ENCODE data around the gene ZNF837. TPM values are rescaled to one million over a fixed set of nuclear protein-coding genes. Genes with fewer than 3 reads are reported as not detected.

The ZNF837 gene
- 1.6 and 2.7 TPM in 2 replicates for total RNA-seq

GRCh38 chr19:58380662-58381459 lies at the start of gene ZNF837:
TSS of gene ZNF837 (minus strand) at chr19:58381030. CDS start at chr19:58369332, 11,698 bp downstream.

GRCh38 chr19:58408152-58409009 lies 27.6 kb upstream of the ZNF837 start, which contains the start of gene ZNF584:
TSS of gene ZNF584 (plus strand) at chr19:58408649. CDS start at chr19:58409148, 499 bp downstream.

GRCh38 chr19:58395220-58395978 lies 14.6 kb upstream of the ZNF837 start, which contains the start of gene RNF225:
TSS of gene RNF225 (plus strand) at chr19:58395656. CDS start at chr19:58396090, 434 bp downstream.

GRCh38 chr19:58386576-58387337 lies 5.9 kb upstream of the ZNF837 start, which contains the start of gene RPS5:
TSS of gene RPS5 (plus strand) at chr19:58387269. CDS start at chr19:58388138, 869 bp downstream.

GRCh38 chr19:58362272-58362994 lies 18.4 kb downstream of the ZNF837 start, which contains the start of gene ZNF497:
TSS of gene ZNF497 (minus strand) at chr19:58362751. CDS start at chr19:58357635, 5,116 bp downstream.

GRCh38 chr19:58352760-58353671 lies 27.8 kb downstream of the ZNF837 start, which contains the start of gene A1BG:
TSS of gene A1BG (minus strand) at chr19:58353492. CDS start at chr19:58353437, 55 bp downstream.

GRCh38 chr19:58326914-58327726 lies 53.7 kb downstream of the ZNF837 start, which contains the start of gene ZSCAN22:
TSS of gene ZSCAN22 (plus strand) at chr19:58326994. CDS start at chr19:58334803, 7,809 bp downstream.

Other genes with a start within 250 kb of the ZNF837 start
- 17.1 and 21.4 TPM in 2 replicates for gene ZNF329, start 230.2 kb downstream of the ZNF837 start, total RNA-seq
- gene ZNF274, start 198.0 kb downstream of the ZNF837 start, total RNA-seq: 41.7 and 43.9 TPM in 2 replicates
- gene ZNF544, start 152.1 kb downstream of the ZNF837 start, total RNA-seq: 49.2 and 73.4 TPM in 2 replicates
- gene ZNF8, start 102.1 kb downstream of the ZNF837 start, total RNA-seq: 3.1 and 8.0 TPM in 2 replicates
- gene ERVK3-1, start 75.7 kb downstream of the ZNF837 start, total RNA-seq: 33.4 and 39.0 TPM in 2 replicates
- gene ZSCAN22, start 54.0 kb downstream of the ZNF837 start, total RNA-seq: 2.4 and 4.3 TPM in 2 replicates
- gene A1BG, start 27.5 kb downstream of the ZNF837 start, total RNA-seq: 0.78 and 3.4 TPM in 2 replicates
- 1.0 and 2.7 TPM in 2 replicates for gene ZNF497, start 18.3 kb downstream of the ZNF837 start, total RNA-seq
- gene RPS5, start 6.2 kb upstream of the ZNF837 start, total RNA-seq: 2,119 and 3,422 TPM in 2 replicates
- 1.4 and 2.1 TPM in 2 replicates for gene RNF225, start 14.6 kb upstream of the ZNF837 start, total RNA-seq
- gene ZNF584, start 27.6 kb upstream of the ZNF837 start, total RNA-seq: 17.4 and 21.4 TPM in 2 replicates
- gene ZNF132, start 59.1 kb upstream of the ZNF837 start, total RNA-seq: 5.8 and 6.8 TPM in 2 replicates
- 12.0 and 15.9 TPM in 2 replicates for gene ZNF324B, start 70.6 kb upstream of the ZNF837 start, total RNA-seq
- 10.9 and 18.2 TPM in 2 replicates for gene ZNF324, start 86.0 kb upstream of the ZNF837 start, total RNA-seq
- gene ZNF446, start 95.3 kb upstream of the ZNF837 start, total RNA-seq: 3.4 and 6.1 TPM in 2 replicates
- 4.7 and 14.0 TPM in 2 replicates for gene SLC27A5, start 131.0 kb upstream of the ZNF837 start, total RNA-seq
- gene ZBTB45, start 138.8 kb upstream of the ZNF837 start, total RNA-seq: 3.8 and 7.3 TPM in 2 replicates
- gene TRIM28, start 163.0 kb upstream of the ZNF837 start, total RNA-seq: 304 and 353 TPM in 2 replicates
- gene CHMP2A, start 174.1 kb upstream of the ZNF837 start, total RNA-seq: 104 and 173 TPM in 2 replicates
- gene UBE2M, start 177.6 kb upstream of the ZNF837 start, total RNA-seq: 60.7 and 100 TPM in 2 replicates
- 21.1 and 22.6 TPM in 2 replicates for gene MZF1, start 192.3 kb upstream of the ZNF837 start, total RNA-seq